Stimulated activated naive CD8-positive, alpha-beta T cell treated with anti-CD3 and anti-CD28 coated beads, Interleukin-15, Interleukin-2, amounts not matched to agents 100 ng/mL and 50 ng/mL, for 24 hours (primary cell): Measurements from ENCODE around the gene PPP1R37.

Source experiments
- H3K27ac Mint-ChIP-seq: one replicate; pipeline ENCODE4 v1.8.0; 2021; ENCODE audit warnings: mild to moderate bottlenecking, mixed read lengths
- H3K27me3 Mint-ChIP-seq: one replicate; pipeline ENCODE4 v1.8.0; 2021; ENCODE audit warnings: mixed read lengths
- H3K36me3 Mint-ChIP-seq: one replicate; pipeline ENCODE4 v1.8.0; 2021; ENCODE audit warnings: low read depth, mixed read lengths
- H3K4me1 Mint-ChIP-seq: one replicate; pipeline ENCODE4 v1.8.0; 2021; ENCODE audit warnings: low read depth, mixed read lengths
- H3K4me3 Mint-ChIP-seq: one replicate; pipeline ENCODE4 v1.8.0; 2021; ENCODE audit warnings: mild to moderate bottlenecking, mixed read lengths
- H3K9me3 Mint-ChIP-seq: one replicate; pipeline ENCODE4 v1.8.0; 2021; ENCODE audit warnings: mixed read lengths

Gene PPP1R37

DNA sequence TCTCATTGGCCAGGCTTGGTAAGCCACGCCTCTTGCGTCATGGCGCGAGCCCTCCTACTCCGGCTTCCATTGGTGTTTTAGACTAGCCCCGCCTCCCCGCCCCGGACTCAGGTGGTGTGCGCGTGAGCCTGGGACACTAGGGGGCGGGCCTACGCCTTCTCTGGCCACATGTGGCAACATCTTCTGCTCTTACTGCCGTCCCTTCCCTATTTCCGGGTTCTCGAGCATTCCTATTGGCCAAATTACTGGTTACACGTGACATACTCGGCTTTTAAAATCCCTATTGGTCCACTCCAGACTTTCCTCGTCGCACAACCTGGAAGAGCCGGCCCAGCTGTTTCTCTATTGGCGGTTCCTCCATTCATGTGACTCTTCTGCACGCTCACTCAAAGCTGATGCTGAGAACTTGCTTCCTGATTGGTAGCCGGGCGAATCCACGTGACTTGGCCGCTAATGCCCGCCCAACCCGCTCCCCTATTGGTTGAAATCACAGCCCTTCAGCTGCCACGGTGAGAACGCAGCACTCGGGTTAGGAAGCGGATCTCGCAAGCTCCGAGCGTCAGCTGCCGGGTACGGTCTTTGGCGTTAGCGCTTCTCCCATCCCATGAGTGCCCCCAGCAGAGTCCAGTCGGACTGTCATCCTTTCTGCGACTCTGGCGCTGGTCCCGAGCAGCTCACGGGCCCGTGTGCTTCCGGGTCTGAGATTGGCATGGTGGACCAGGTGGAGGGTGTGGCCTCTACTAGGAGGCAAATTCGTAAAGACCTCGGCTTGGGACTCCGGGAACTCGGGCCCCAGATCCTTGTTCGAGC is 85.5 kb downstream of the PPP1R37 start, which contains the start of gene BLOC1S3:
Gene BLOC1S3, plus strand, starts transcription at position 523 of the 810 bp plus-strand sequence. CDS start 513 bp downstream, outside the sequence.
- Mint-ChIP-seq H3K9me3 (no peaks in the 10 kb centered on the region), H3K4me3 (peak within 1 kb of the TSS; percentile 96), H3K27me3 (no peaks in the 10 kb centered on the region), H3K36me3 (no peaks in the 10 kb centered on the region), H3K4me1 (peaks cover 36% of the 10 kb centered on the region), H3K27ac (peak within 1 kb of the TSS; percentile 90)

- Mint-ChIP-seq H3K4me1 (peaks cover 28% of the 10 kb centered on the region), H3K27ac (peak overlapping the region; percentile 90), H3K4me3 (peak overlapping the region; percentile 96), H3K36me3 (no peaks in the 10 kb centered on the region), H3K27me3 (no peaks in the 10 kb centered on the region), H3K9me3 (no peaks in the 10 kb centered on the region)
Observed at GRCh38 chr19:45179072-45179891, 86.3 kb downstream of the PPP1R37 start.

GRCh38 chr19:45179892-45180370 is 87.0 kb downstream of the PPP1R37 start:
- no peaks in the 10 kb centered on the region for H3K36me3 Mint-ChIP-seq
- H3K27me3 Mint-ChIP-seq: no peaks in the 10 kb centered on the region
- peak overlapping the region; percentile 68 for H3K27ac Mint-ChIP-seq
- peaks cover 28% of the 10 kb centered on the region for H3K4me1 Mint-ChIP-seq
- no peaks in the 10 kb centered on the region for H3K9me3 Mint-ChIP-seq
- peak overlapping the region; percentile 78 for H3K4me3 Mint-ChIP-seq

DNA sequence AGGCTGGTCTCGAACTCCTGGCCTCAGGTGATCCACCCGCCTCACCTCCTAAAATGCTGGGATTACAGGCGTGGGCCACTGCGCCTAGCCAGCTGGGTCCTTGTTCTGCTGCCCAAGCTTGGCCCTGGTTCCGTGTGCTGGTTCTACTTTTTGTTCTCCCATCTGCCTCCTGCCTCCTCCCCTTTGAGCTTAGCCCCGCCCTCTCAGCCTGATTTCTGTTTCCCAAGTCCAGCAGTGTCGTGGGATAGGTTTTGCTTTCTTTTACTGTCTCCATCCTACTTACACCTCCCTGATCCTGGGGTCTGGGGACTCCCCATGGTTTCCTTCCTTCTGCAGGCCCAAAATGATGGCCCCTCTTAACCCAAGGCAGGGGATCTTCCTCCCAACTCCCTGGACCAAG is 88.0 kb downstream of the PPP1R37 start:
- peak overlapping the region; percentile 78 for H3K4me3 Mint-ChIP-seq
- H3K4me1 Mint-ChIP-seq: peaks cover 22% of the 10 kb centered on the region
- no peaks in the 10 kb centered on the region for H3K27me3 Mint-ChIP-seq
- peak overlapping the region; percentile 37 for H3K27ac Mint-ChIP-seq
- H3K9me3 Mint-ChIP-seq: no peaks in the 10 kb centered on the region
- no peaks in the 10 kb centered on the region for H3K36me3 Mint-ChIP-seq

- no peaks in the 10 kb centered on the region for H3K9me3 Mint-ChIP-seq
- no peaks in the 10 kb centered on the region for H3K27me3 Mint-ChIP-seq
- no peaks in the 10 kb centered on the region for H3K36me3 Mint-ChIP-seq
- H3K4me3 Mint-ChIP-seq: no peak overlapping the region
- peaks cover 18% of the 10 kb centered on the region for H3K4me1 Mint-ChIP-seq
- H3K27ac Mint-ChIP-seq: peak overlapping the region; percentile 32
Observed at GRCh38 chr19:45182758-45183157, 89.8 kb downstream of the PPP1R37 start.

DNA sequence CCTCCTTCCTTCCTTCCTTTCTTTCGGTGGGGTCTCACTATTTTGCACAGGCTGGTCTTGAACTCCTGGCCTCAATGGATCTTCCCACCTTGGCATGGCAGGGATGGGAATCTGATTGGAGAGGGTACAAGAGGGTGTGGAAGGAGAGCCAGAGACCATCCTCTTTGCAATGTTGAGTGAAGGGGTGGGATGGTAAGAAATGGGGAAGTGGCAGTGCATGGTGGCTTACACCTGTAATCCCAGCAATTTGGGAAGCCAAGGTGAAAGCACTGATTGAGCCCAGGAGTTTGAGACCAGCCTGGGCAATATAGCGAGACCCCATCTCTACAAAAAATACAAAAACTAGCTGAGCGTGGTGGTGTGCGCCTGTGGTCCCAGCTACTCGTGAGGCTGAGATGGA is 91.1 kb downstream of the PPP1R37 start:
- Mint-ChIP-seq H3K4me3 (no peak overlapping the region), H3K4me1 (peaks cover 18% of the 10 kb centered on the region), H3K36me3 (no peaks in the 10 kb centered on the region), H3K27ac (no peak overlapping the region), H3K9me3 (no peaks in the 10 kb centered on the region), H3K27me3 (no peaks in the 10 kb centered on the region)

DNA sequence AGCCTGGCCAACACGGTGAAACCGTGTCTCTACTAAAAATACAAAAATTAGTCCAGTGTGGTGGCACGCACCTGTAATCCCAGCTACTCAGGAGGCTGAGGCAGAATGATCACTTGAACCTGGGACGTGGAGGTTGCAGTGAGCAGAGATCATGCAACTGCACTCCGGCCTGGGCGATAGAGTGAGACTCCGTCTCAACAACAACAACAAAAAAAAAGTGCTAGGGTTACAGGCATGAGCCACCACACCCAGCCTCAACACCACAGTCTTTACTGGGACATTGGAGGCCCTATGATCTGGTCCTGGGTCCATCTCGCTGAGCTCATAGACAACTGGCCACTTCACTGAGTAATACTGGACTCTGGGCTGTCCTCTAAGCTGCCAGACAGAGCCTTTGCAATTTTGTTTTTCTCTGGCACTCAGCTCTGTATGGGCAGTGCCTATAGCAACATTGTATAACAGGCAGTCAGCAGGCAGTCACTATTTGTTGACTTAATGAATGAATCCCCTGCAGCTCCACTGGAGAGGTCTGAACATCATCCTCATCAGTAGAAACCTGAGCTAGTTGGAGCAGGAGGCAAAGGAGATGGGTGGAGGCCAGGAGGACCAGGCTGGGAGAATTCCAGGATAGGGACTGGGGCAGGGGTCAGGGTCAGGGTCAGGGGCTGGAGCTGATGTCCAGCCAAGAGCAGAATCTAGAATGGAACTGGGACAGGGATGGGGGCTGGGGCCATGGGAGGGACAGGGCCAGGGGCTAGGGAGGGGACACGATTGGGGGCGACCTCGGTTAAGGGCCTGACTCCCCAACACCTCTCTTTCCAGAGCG is 93.7 kb downstream of the PPP1R37 start:
- peaks cover 1% of the 10 kb centered on the region for H3K4me1 Mint-ChIP-seq
- no peaks in the 10 kb centered on the region for H3K27me3 Mint-ChIP-seq
- peaks cover 5% of the 10 kb centered on the region for H3K36me3 Mint-ChIP-seq
- no peak overlapping the region for H3K27ac Mint-ChIP-seq
- no peaks in the 10 kb centered on the region for H3K9me3 Mint-ChIP-seq
- no peak overlapping the region for H3K4me3 Mint-ChIP-seq

DNA sequence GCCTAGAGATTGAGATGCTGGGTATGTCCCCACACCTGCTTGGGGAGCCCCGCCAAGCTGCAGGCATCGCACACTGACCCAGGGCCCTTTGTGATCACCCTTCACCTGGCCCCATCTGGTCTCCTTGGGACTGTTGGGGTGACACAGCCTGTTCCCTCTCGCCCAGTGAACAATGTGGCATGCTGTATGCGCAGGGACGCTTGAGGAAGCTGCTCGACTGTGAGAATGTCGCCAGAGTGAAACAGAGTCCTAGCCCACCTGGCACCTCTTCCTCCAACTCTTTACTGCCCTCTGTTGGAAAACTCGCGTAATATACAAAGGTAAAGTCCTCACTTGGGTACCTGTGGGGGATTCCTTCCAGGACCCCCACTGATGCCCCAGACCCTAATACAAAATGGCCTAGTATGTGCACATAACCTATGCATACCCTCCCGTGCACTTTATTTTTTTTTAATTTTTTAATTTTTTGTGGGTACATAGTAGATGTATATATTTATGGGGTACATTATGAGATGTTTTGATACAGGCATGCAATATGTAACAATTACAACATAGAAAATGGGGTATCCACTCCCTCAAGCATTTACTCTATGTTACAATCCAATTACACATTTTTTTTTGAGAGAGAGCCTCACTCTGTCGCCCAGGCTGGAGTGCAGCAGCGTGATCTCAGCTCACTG is 94.6 kb downstream of the PPP1R37 start:
- Mint-ChIP-seq H3K4me1 (no peaks in the 10 kb centered on the region), H3K27me3 (no peaks in the 10 kb centered on the region), H3K36me3 (peaks cover 5% of the 10 kb centered on the region), H3K4me3 (no peak overlapping the region), H3K9me3 (no peaks in the 10 kb centered on the region), H3K27ac (no peak overlapping the region)

DNA sequence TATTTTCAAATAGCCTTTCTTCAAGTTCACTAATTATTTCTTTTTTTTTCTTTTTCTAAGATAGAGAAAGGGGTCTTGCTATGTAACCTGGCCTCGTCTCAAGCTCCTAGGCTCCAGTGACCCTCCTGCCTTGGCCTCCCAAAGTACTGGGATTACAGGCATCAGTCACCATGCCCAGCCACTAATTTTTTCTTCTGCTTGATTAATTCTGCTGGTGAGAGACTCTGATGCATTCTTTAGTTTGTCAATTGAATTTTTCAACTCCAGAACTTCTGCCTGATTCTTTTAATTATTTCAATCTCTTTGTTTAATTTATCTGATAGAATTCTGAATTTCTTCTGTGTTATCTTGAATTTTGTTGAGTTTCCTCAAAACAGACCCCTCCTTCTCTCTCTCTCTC is 97.0 kb downstream of the PPP1R37 start:
- Mint-ChIP-seq H3K9me3 (no peaks in the 10 kb centered on the region), H3K27me3 (no peaks in the 10 kb centered on the region), H3K4me3 (no peak overlapping the region), H3K27ac (no peak overlapping the region), H3K4me1 (no peaks in the 10 kb centered on the region), H3K36me3 (peaks cover 5% of the 10 kb centered on the region)

DNA sequence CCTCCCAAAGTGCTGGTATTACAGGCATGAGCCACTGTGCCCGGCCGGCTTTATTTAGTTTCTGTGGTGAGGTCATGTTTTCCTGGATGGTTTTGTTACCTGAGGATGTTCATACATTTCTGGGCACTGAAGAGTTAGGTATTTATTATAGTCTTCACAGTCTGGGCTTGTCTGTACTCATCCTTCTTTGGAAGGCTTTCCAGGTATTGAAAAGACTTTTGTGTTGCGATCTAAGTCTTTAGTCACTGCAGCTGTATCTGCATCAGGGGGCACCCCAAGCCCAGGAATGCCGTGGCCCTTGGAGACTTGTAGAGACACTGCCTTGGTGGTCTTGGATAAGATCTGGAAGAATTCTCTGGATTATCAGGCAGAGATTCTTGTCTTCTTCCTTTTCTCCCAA is 98.4 kb downstream of the PPP1R37 start:
- no peaks in the 10 kb centered on the region for H3K4me1 Mint-ChIP-seq
- H3K27me3 Mint-ChIP-seq: no peaks in the 10 kb centered on the region
- H3K4me3 Mint-ChIP-seq: no peak overlapping the region
- no peak overlapping the region for H3K27ac Mint-ChIP-seq
- H3K36me3 Mint-ChIP-seq: peaks cover 5% of the 10 kb centered on the region
- H3K9me3 Mint-ChIP-seq: no peaks in the 10 kb centered on the region

DNA sequence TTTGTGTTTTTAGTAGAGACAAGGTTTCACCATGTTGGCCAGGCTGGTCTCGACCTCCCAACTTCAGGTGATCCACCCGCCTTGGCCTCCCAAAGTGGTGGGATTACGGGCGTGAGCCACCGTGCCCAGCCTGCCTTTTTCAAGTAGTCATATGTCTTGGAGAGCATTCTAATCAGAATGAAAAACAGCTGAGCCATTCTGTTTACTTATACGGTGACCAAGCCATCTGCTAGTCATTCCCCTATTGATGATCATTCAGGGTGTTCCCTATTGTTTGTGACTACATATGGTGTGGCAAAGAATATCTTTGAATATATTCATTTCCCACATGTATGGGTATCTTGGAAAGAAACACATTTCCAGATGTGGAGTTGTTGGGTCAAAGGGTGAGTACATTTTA is 102.8 kb downstream of the PPP1R37 start:
- Mint-ChIP-seq H3K4me1 (no peaks in the 10 kb centered on the region), H3K36me3 (no peaks in the 10 kb centered on the region), H3K27me3 (no peaks in the 10 kb centered on the region), H3K4me3 (no peak overlapping the region), H3K27ac (no peak overlapping the region), H3K9me3 (no peaks in the 10 kb centered on the region)
